HEK293 (cell line): ENCODE results near the gene AOAH.

Experiments used
- CTCF ChIA-PET: fragments of 350-600 bp; formaldehyde crosslinking; extraction: SDS; loops from one replicate; lab custom pipeline; 2021; ENCODE audit warnings: antibody characterized with exemption; lab: Yijun Ruan, JAX
- POLR2A ChIA-PET: fragments of 300-600 bp; formaldehyde crosslinking; extraction: SDS; loops from one replicate; lab custom pipeline; 2020; ENCODE audit warnings: antibody characterized with exemption, inconsistent platforms; lab: Yijun Ruan, JAX
- H3K27ac ChIP-seq: fragments of 200-500 bp; sonication (Bioruptor generic); 2 replicates; pipeline ENCODE4 v1.5.1; 2014; ENCODE audit warnings: low read depth, low read length, control low read depth, inconsistent platforms; ENCODE audit errors: extremely low read depth
- H3K36me3 ChIP-seq, 2 experiments: fragments of 200-500 bp in 1 of 2; sonication (Bioruptor generic) in 1 of 2; 1 replicate in 1 of 2; 2 replicates in 1 of 2; pipeline ENCODE4 v1.5.1; 2014 to 2017; ENCODE audit warnings: inconsistent platforms in 2 of 2, low read length in 2 of 2; ENCODE audit not compliant: control insufficient read depth in 2 of 2, insufficient read depth in 1 of 2
- H3K4me1 ChIP-seq: fragments of 200-500 bp; sonication (Bioruptor generic); 2 replicates; pipeline ENCODE4 v1.5.1; 2014; ENCODE audit warnings: mild to moderate bottlenecking, low read length, inconsistent platforms; ENCODE audit not compliant: control insufficient read depth, insufficient read depth
- H3K4me3 ChIP-seq: 2 replicates; pipeline ENCODE4 v1.5.1; 2011; ENCODE audit warnings: low read depth, mild to moderate bottlenecking, control low read depth, low read length, moderate library complexity
- H3K9me3 ChIP-seq: fragments of 200-500 bp; sonication (Bioruptor generic); 2 replicates; pipeline ENCODE4 v1.5.1; 2014; ENCODE audit warnings: low read depth, low read length, inconsistent platforms; ENCODE audit not compliant: control insufficient read depth, insufficient read depth
- BCL11B ChIP-seq: fragments of 450-650 bp; formaldehyde crosslinking; IDR thresholded peaks from 2 replicates; pipeline ENCODE4 v1.5.1; 2016; ENCODE audit warnings: low read depth, missing biosample characterization, missing genetic modification characterization
- GFI1B ChIP-seq: fragments of 450-650 bp; formaldehyde crosslinking; IDR thresholded peaks from 2 replicates; pipeline ENCODE4 v1.5.1; 2016; ENCODE audit warnings: missing biosample characterization, missing genetic modification characterization
- HOXC10 ChIP-seq: sonication (generic); formaldehyde crosslinking; IDR thresholded peaks from 2 replicates; pipeline ENCODE4 v1.8.1; 2023; ENCODE audit warnings: mild to moderate bottlenecking, missing genetic modification reagents
- KLF10 ChIP-seq: fragments of 450-650 bp; IDR thresholded peaks from 2 replicates; pipeline ENCODE4 v1.5.1; 2018; ENCODE audit warnings: missing biosample characterization, mild to moderate bottlenecking, missing genetic modification characterization
- KLF7 ChIP-seq: fragments of 450-650 bp; formaldehyde crosslinking; IDR thresholded peaks from 2 replicates; pipeline ENCODE4 v1.5.1; 2016; ENCODE audit warnings: missing biosample characterization, missing genetic modification characterization, borderline replicate concordance
- YY2 ChIP-seq: fragments of 450-650 bp; formaldehyde crosslinking; IDR thresholded peaks from 2 replicates; pipeline ENCODE4 v1.5.1; 2016; ENCODE audit warnings: missing biosample characterization, missing genetic modification characterization
- ZBTB1 ChIP-seq: fragments of 450-650 bp; formaldehyde crosslinking; IDR thresholded peaks from 2 replicates; pipeline ENCODE4 v1.5.1; 2016; ENCODE audit warnings: missing biosample characterization, missing genetic modification characterization
- ZNF132 ChIP-seq: fragments of 450-650 bp; formaldehyde crosslinking; IDR thresholded peaks from 2 replicates; pipeline ENCODE4 v1.5.1; 2017; ENCODE audit warnings: missing biosample characterization, missing genetic modification characterization, borderline replicate concordance
- ZNF23 ChIP-seq: fragments of 450-650 bp; formaldehyde crosslinking; IDR thresholded peaks from 2 replicates; pipeline ENCODE4 v1.5.1; 2016; ENCODE audit warnings: missing biosample characterization, missing genetic modification characterization, borderline replicate concordance
- ZNF266 ChIP-seq: fragments of 450-650 bp; formaldehyde crosslinking; IDR thresholded peaks from 2 replicates; pipeline ENCODE4 v1.5.1; 2016; ENCODE audit warnings: missing biosample characterization, missing genetic modification characterization, low read depth
- ZNF311 ChIP-seq: fragments of 450-650 bp; formaldehyde crosslinking; IDR thresholded peaks from 2 replicates; pipeline ENCODE4 v1.5.1; 2017; ENCODE audit warnings: missing biosample characterization, missing genetic modification characterization, borderline replicate concordance
- ZNF394 ChIP-seq: fragments of 450-650 bp; formaldehyde crosslinking; IDR thresholded peaks from 2 replicates; pipeline ENCODE4 v1.5.1; 2016; ENCODE audit warnings: missing biosample characterization, missing genetic modification characterization, mild to moderate bottlenecking, moderate library complexity, borderline replicate concordance
- ZNF404 ChIP-seq: fragments of 450-650 bp; formaldehyde crosslinking; IDR thresholded peaks from 2 replicates; pipeline ENCODE4 v1.5.1; 2017; ENCODE audit warnings: missing biosample characterization, missing genetic modification characterization
- ZNF548 ChIP-seq: fragments of 450-650 bp; formaldehyde crosslinking; IDR thresholded peaks from 2 replicates; pipeline ENCODE4 v1.5.1; 2016; ENCODE audit warnings: missing biosample characterization, missing genetic modification characterization
- ZNF621 ChIP-seq: fragments of 450-650 bp; formaldehyde crosslinking; IDR thresholded peaks from 2 replicates; pipeline ENCODE4 v1.5.1; 2017; ENCODE audit warnings: missing biosample characterization, missing genetic modification characterization
- ZNF654 ChIP-seq: fragments of 450-650 bp; formaldehyde crosslinking; IDR thresholded peaks from 2 replicates; pipeline ENCODE4 v1.5.1; 2016; ENCODE audit warnings: low read depth, missing biosample characterization, missing genetic modification characterization
- ZNF658 ChIP-seq: fragments of 450-650 bp; formaldehyde crosslinking; IDR thresholded peaks from 2 replicates; pipeline ENCODE4; 2016; ENCODE audit warnings: missing biosample characterization, missing genetic modification characterization
- TF ChIP-seq, protein P1 (sequence below): fragments of 450-650 bp; formaldehyde crosslinking; IDR thresholded peaks from 2 replicates; pipeline ENCODE4 v1.5.1; 2016; ENCODE audit warnings: missing biosample characterization, missing genetic modification characterization
- TF ChIP-seq, protein P2 (sequence below): fragments of 450-650 bp; formaldehyde crosslinking; IDR thresholded peaks from 2 replicates; pipeline ENCODE4 v1.5.1; 2016; ENCODE audit warnings: missing biosample characterization, missing genetic modification characterization
- TF ChIP-seq, protein P3 (sequence below): fragments of 450-650 bp; IDR thresholded peaks from 2 replicates; pipeline ENCODE4 v1.5.1; 2018; ENCODE audit warnings: missing biosample characterization, mild to moderate bottlenecking, missing genetic modification characterization
- TF ChIP-seq, protein P4 (sequence below): fragments of 450-650 bp; formaldehyde crosslinking; IDR thresholded peaks from 2 replicates; pipeline ENCODE4 v1.5.1; 2016; ENCODE audit warnings: missing biosample characterization, missing genetic modification characterization
- TF ChIP-seq, protein P5 (sequence below): fragments of 450-650 bp; formaldehyde crosslinking; IDR thresholded peaks from 2 replicates; pipeline ENCODE4 v1.5.1; 2016; ENCODE audit warnings: missing biosample characterization, missing genetic modification characterization

Gene AOAH

DNA sequence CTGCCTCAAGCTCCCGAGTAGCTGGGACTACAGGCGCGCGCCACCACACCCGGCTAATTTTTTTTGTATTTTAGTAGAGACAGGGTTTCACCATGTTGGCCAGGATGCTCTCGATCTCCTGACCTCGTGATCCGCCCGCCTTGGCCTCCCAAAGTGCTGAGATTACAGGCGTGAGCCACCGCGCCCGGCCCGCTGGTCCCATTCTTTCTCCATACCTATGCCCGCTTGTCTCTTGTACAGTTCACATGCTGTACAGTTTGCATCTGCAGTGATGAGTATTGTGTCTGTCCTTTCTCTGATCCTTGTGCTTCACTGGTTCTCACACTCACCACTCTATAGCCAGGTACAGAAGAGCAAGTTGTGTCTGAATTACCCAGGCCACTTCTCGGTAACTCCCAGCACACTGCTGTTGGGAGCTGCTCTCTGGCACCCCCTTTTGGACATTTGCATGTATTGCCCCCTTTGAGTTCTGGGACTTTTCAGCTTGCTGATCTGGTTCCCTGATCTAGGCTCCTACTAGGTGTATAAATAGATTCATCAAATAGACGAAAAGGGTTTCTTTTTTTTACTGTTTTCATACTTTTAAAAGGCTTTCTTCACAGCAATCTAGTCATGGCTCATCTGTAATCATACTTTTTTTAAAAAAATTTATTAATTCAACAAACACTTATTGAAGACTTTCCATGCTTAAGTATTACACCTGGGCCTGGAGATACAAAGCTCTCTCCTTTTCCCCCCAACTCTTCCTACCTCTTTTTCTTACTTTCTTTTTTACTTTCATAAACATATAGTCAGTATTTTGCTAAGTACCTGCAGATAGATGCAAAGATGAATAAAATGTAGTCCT, 53.5 kb downstream of the AOAH start:
- POLR2A ChIA-PET: no interaction called here
- H3K27ac ChIP-seq: no peak overlapping the region
- CTCF ChIA-PET: interaction anchor here (0.6 to 6.9 kb wide), 46 partner anchors 9 to 531 kb away, joined by 3 to 111 read pairs (median 4); no protein-coding TSS in a partner anchor
- no peak overlapping the region for H3K4me3 ChIP-seq
- TF ChIP-seq, protein P1, sequence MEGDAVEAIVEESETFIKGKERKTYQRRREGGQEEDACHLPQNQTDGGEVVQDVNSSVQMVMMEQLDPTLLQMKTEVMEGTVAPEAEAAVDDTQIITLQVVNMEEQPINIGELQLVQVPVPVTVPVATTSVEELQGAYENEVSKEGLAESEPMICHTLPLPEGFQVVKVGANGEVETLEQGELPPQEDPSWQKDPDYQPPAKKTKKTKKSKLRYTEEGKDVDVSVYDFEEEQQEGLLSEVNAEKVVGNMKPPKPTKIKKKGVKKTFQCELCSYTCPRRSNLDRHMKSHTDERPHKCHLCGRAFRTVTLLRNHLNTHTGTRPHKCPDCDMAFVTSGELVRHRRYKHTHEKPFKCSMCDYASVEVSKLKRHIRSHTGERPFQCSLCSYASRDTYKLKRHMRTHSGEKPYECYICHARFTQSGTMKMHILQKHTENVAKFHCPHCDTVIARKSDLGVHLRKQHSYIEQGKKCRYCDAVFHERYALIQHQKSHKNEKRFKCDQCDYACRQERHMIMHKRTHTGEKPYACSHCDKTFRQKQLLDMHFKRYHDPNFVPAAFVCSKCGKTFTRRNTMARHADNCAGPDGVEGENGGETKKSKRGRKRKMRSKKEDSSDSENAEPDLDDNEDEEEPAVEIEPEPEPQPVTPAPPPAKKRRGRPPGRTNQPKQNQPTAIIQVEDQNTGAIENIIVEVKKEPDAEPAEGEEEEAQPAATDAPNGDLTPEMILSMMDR: 0 out of 2 replicates have a peak, but pooled peaks have one; percentile 32
- TF ChIP-seq ZNF654 (tag by site-specific recombination) (peak; percentile 66), ZNF23 (tag by site-specific recombination) (no peak)
- TF ChIP-seq, all 188 proteins: peak for 2
- no peaks in the 10 kb centered on the region for H3K36me3 ChIP-seq
- no peaks in the 10 kb centered on the region for H3K4me1 ChIP-seq
- no peaks in the 10 kb centered on the region for H3K9me3 ChIP-seq

DNA sequence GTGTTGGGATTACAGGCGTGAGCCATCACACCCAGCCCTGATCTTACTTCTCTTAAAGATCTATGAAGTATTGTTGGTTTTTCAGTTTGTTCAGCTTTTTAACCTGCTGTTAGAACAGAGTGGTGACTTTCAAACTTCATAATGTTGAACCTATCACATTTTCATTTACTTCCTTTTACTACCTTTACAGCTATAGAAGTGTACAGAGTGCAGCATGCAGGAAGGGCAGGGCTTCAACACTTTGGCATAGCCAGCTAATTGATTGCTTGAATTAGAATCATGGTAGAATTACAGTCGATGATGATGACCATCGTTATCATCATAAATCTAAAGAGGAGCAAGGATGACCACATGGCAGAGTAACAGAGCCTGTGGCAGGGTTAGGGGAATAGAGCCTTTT, 55.5 kb downstream of the AOAH start:
- CTCF ChIA-PET: interaction anchor here (1.8 to 6.9 kb wide), 3 partner anchors 11 to 514 kb away, joined by 6 to 111 read pairs (median 14); no protein-coding TSS in a partner anchor
- H3K27ac ChIP-seq: no peak overlapping the region
- no peak overlapping the region for H3K4me3 ChIP-seq
- H3K36me3 ChIP-seq: no peaks in the 10 kb centered on the region
- no peaks in the 10 kb centered on the region for H3K4me1 ChIP-seq
- POLR2A ChIA-PET: interaction anchor here (0.8 kb wide), 1 partner anchor 11 kb away, joined by 3 read pairs; no protein-coding TSS in a partner anchor
- TF ChIP-seq, protein P2, sequence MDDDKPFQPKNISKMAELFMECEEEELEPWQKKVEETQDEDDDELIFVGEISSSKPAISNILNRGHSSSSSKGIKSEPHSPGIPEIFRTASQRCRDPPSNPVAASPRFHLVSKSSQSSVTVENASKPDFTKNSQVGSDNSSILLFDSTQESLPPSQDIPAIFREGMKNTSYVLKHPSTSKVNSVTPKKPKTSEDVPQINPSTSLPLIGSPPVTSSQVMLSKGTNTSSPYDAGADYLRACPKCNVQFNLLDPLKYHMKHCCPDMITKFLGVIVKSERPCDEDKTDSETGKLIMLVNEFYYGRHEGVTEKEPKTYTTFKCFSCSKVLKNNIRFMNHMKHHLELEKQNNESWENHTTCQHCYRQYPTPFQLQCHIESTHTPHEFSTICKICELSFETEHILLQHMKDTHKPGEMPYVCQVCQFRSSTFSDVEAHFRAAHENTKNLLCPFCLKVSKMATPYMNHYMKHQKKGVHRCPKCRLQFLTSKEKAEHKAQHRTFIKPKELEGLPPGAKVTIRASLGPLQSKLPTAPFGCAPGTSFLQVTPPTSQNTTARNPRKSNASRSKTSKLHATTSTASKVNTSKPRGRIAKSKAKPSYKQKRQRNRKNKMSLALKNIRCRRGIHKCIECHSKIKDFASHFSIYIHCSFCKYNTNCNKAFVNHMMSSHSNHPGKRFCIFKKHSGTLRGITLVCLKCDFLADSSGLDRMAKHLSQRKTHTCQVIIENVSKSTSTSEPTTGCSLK (tag by site-specific recombination): no peak
- TF ChIP-seq, protein P3, sequence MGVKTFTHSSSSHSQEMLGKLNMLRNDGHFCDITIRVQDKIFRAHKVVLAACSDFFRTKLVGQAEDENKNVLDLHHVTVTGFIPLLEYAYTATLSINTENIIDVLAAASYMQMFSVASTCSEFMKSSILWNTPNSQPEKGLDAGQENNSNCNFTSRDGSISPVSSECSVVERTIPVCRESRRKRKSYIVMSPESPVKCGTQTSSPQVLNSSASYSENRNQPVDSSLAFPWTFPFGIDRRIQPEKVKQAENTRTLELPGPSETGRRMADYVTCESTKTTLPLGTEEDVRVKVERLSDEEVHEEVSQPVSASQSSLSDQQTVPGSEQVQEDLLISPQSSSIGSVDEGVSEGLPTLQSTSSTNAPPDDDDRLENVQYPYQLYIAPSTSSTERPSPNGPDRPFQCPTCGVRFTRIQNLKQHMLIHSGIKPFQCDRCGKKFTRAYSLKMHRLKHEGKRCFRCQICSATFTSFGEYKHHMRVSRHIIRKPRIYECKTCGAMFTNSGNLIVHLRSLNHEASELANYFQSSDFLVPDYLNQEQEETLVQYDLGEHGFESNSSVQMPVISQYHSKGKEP: no peak
- TF ChIP-seq ZNF404 (tag by site-specific recombination) (no peak), KLF7 (tag by site-specific recombination) (no peak), ZNF132 (no peak), ZNF621 (no peak), ZNF266 (tag by site-specific recombination) (no peak), ZNF394 (tag by site-specific recombination) (no peak), YY2 (no peak), ZNF311 (tag by site-specific recombination) (no peak), GFI1B (tag by site-specific recombination) (no peak), ZBTB1 (tag by site-specific recombination) (no peak), ZNF658 (tag by site-specific recombination) (no peak), BCL11B (tag by site-specific recombination) (no peak), HOXC10 (CRISPR knock-in tag) (no peak), ZNF548 (tag by site-specific recombination) (no peak), KLF10 (tag by site-specific recombination) (no peak)
- TF ChIP-seq, protein P4, sequence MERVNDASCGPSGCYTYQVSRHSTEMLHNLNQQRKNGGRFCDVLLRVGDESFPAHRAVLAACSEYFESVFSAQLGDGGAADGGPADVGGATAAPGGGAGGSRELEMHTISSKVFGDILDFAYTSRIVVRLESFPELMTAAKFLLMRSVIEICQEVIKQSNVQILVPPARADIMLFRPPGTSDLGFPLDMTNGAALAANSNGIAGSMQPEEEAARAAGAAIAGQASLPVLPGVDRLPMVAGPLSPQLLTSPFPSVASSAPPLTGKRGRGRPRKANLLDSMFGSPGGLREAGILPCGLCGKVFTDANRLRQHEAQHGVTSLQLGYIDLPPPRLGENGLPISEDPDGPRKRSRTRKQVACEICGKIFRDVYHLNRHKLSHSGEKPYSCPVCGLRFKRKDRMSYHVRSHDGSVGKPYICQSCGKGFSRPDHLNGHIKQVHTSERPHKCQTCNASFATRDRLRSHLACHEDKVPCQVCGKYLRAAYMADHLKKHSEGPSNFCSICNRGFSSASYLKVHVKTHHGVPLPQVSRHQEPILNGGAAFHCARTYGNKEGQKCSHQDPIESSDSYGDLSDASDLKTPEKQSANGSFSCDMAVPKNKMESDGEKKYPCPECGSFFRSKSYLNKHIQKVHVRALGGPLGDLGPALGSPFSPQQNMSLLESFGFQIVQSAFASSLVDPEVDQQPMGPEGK (tag by site-specific recombination): no peak
- TF ChIP-seq, protein P5, sequence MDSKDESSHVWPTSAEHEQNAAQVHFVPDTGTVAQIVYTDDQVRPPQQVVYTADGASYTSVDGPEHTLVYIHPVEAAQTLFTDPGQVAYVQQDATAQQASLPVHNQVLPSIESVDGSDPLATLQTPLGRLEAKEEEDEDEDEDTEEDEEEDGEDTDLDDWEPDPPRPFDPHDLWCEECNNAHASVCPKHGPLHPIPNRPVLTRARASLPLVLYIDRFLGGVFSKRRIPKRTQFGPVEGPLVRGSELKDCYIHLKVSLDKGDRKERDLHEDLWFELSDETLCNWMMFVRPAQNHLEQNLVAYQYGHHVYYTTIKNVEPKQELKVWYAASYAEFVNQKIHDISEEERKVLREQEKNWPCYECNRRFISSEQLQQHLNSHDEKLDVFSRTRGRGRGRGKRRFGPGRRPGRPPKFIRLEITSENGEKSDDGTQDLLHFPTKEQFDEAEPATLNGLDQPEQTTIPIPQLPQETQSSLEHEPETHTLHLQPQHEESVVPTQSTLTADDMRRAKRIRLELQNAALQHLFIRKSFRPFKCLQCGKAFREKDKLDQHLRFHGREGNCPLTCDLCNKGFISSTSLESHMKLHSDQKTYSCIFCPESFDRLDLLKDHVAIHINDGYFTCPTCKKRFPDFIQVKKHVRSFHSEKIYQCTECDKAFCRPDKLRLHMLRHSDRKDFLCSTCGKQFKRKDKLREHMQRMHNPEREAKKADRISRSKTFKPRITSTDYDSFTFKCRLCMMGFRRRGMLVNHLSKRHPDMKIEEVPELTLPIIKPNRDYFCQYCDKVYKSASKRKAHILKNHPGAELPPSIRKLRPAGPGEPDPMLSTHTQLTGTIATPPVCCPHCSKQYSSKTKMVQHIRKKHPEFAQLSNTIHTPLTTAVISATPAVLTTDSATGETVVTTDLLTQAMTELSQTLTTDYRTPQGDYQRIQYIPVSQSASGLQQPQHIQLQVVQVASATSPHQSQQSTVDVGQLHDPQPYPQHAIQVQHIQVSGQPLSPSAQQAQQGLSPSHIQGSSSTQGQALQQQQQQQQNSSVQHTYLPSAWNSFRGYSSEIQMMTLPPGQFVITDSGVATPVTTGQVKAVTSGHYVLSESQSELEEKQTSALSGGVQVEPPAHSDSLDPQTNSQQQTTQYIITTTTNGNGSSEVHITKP (tag by site-specific recombination): no peak
- no peaks in the 10 kb centered on the region for H3K9me3 ChIP-seq
